G401 (cell line): ENCODE measurements around the gene RPL36AL. TPM values are rescaled to one million over a fixed set of nuclear protein-coding genes. Genes with fewer than 3 reads are reported as not detected.
"Not testable (repeated sequence)": the region's sequence is repeated elsewhere in the genome, so short reads cannot be mapped to it uniquely, and the experiment has no call there.

Experiments
- DNase-seq: peaks from one replicate; pipeline ENCODE4 v3.0.0-alpha.2; 2015; ENCODE audit warnings: low spot score
- in situ Hi-C: cut with HindIII; loops from 2 replicates; pipeline ENCODE4 v1.10.0; 2016; ENCODE audit warnings: low sequenced_read_pairs, mixed read lengths
- total RNA-seq: library from RNA; depleted of rRNA; stranded (reverse); fragments of >200 nt; shearing (Covaris generic); gene quantifications from 2 replicates; pipeline ENCODE4 v1.2.3, GENCODE V29; 2014; rRNA removed

RPL36AL gene
- 173 and 210 TPM in 2 replicates for total RNA-seq

GRCh38 chr14:49620182-49621113, at the start of gene RPL36AL, which contains the start of gene MGAT2:
Gene RPL36AL (minus strand): TSS chr14:49620626. CDS start chr14:49619104, 1,522 bp downstream.
Gene MGAT2 (plus strand): TSS chr14:49620799. CDS start chr14:49621269, 470 bp downstream.
- in situ Hi-C loops: no loop called here
- DNase-seq: peak; percentile 98

GRCh38 chr14:49659526-49660455, 39.4 kb upstream of the RPL36AL start:
- no peak for DNase-seq
- in situ Hi-C loops: no loop called here

GRCh38 chr14:49657500-49657899, 37.1 kb upstream of the RPL36AL start:
- in situ Hi-C loops, DNase-seq: not testable (repeated sequence)

- no peak for DNase-seq
- in situ Hi-C loops: no loop called here
Measured at GRCh38 chr14:49654511-49654910, 34.1 kb upstream of the RPL36AL start.

GRCh38 chr14:49653508-49653907, 33.1 kb upstream of the RPL36AL start:
- in situ Hi-C loops: no loop called here
- DNase-seq: no peak

- in situ Hi-C loops: no loop called here
- no peak for DNase-seq
Measured at GRCh38 chr14:49642163-49642562, 21.7 kb upstream of the RPL36AL start.

- in situ Hi-C loops: no loop called here
- peak; percentile 66 for DNase-seq
Measured at GRCh38 chr14:49641697-49642129, 21.3 kb upstream of the RPL36AL start.

GRCh38 chr14:49640540-49641417, 20.4 kb upstream of the RPL36AL start:
- DNase-seq: no peak
- in situ Hi-C loops: no loop called here

GRCh38 chr14:49637534-49638078, 17.2 kb upstream of the RPL36AL start:
- DNase-seq: no peak
- in situ Hi-C loops: no loop called here

- no peak for DNase-seq
- in situ Hi-C loops: no loop called here
Measured at GRCh38 chr14:49636866-49637265, 16.4 kb upstream of the RPL36AL start.

- in situ Hi-C loops: no loop called here
- peak; percentile 54 for DNase-seq
Measured at GRCh38 chr14:49634547-49635334, 14.3 kb upstream of the RPL36AL start, which contains the start of gene DNAAF2. Gene DNAAF2 (minus strand): TSS chr14:49635244. CDS start chr14:49635149, 95 bp downstream.

GRCh38 chr14:49633640-49634546, 13.5 kb upstream of the RPL36AL start:
- in situ Hi-C loops: no loop called here
- DNase-seq: peak; percentile 92

GRCh38 chr14:49623941-49624839, 3.8 kb upstream of the RPL36AL start:
- in situ Hi-C loops: no loop called here
- no peak for DNase-seq

GRCh38 chr14:49623387-49623786, 3.0 kb upstream of the RPL36AL start:
- in situ Hi-C loops: no loop called here
- DNase-seq: no peak

GRCh38 chr14:49622022-49622607, 1.7 kb upstream of the RPL36AL start:
- DNase-seq: no peak
- in situ Hi-C loops: no loop called here
